Bronchial epithelial cell (primary cell): ENCODE measurements around the gene SLC1A4. TPM values are rescaled to one million over a fixed set of nuclear protein-coding genes. Genes with fewer than 3 reads are reported as not detected.

Experiments
- DNase-seq: peaks from one replicate; pipeline ENCODE4 v3.0.0-alpha.2; 2010; ENCODE audit warnings: low read depth
- FAIRE-seq: peaks from 2 replicates; lab custom pipeline; 2011; peaks lifted over from hg19 to GRCh38; lab: Jason Lieb, UNC
- H3K27me3 ChIP-seq: 2 replicates; pipeline ENCODE4 v1.5.1; 2011; ENCODE audit warnings: low read length; ENCODE audit not compliant: control insufficient read depth, insufficient read depth
- H3K36me3 ChIP-seq: 2 replicates; pipeline ENCODE4 v1.5.1; 2011; ENCODE audit warnings: low read length; ENCODE audit not compliant: control insufficient read depth, insufficient read depth
- H3K4me3 ChIP-seq: 2 replicates; pipeline ENCODE4 v1.5.1; 2011; ENCODE audit warnings: mild to moderate bottlenecking, low read depth, low read length, control low read depth
- total RNA-seq: library from RNA; depleted of rRNA; stranded (reverse); fragments of >200 nt; gene quantifications from 2 replicates; pipeline ENCODE4 v1.2.1, GENCODE V29; 2014
- TF ChIP-seq, protein P1 (sequence below): IDR thresholded peaks from 2 replicates; pipeline ENCODE4 v1.5.1; 2011; ENCODE audit warnings: mild to moderate bottlenecking, moderate library complexity, low read length, control low read depth, inconsistent platforms; ENCODE audit not compliant: insufficient read depth, severe bottlenecking

The SLC1A4 gene
- total RNA-seq, 1 donor from 2014 or later, result 26.3 TPM

DNA sequence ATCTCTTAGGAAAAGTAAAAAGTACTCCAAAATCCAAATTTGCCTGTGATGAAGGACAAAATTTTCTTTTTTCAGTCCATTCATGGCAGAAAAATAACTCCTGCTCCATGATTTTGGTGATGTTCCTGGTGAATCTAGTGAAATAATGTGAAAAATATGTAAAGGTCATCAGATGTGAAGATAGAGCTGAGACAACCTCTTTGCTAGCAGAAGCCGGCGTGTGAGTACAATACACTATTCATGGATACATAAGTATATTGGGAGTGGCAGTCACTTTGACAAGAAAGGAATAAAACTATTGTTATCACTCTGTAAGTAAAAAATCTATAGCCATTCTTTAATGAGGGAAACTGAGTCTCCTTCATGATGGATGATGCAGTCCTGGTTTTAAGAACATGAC is 6.3 kb upstream of the SLC1A4 start:
- DNase-seq (no peak), FAIRE-seq (no peak)
- Histone ChIP-seq H3K4me3 (no peak overlapping the region), H3K27me3 (no peaks in the 10 kb centered on the region), H3K36me3 (no peaks in the 10 kb centered on the region)
- TF ChIP-seq, protein P1, sequence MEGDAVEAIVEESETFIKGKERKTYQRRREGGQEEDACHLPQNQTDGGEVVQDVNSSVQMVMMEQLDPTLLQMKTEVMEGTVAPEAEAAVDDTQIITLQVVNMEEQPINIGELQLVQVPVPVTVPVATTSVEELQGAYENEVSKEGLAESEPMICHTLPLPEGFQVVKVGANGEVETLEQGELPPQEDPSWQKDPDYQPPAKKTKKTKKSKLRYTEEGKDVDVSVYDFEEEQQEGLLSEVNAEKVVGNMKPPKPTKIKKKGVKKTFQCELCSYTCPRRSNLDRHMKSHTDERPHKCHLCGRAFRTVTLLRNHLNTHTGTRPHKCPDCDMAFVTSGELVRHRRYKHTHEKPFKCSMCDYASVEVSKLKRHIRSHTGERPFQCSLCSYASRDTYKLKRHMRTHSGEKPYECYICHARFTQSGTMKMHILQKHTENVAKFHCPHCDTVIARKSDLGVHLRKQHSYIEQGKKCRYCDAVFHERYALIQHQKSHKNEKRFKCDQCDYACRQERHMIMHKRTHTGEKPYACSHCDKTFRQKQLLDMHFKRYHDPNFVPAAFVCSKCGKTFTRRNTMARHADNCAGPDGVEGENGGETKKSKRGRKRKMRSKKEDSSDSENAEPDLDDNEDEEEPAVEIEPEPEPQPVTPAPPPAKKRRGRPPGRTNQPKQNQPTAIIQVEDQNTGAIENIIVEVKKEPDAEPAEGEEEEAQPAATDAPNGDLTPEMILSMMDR, result no peak

DNA sequence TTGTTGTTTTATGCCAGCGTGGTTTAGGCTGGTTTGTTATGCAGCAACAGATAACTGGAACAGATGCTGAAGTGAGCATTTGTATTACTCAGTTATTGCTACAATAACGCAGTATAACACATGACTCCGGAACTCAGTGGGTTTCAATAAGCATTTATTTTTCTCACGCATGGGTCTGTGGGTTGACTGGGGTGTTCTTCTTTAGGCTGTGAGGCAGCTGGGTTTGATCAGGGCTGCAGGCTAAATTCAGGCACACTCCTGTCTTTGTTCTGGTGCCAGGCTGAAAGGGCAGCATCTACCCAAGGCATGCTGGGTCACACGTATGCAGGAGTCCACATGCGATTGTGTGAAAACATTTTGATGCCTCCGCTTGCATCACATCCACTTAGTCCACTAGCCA is 3.8 kb upstream of the SLC1A4 start:
- TF ChIP-seq, protein P1, result no peak
- DNase-seq, result no peak
- no peak for FAIRE-seq
- Histone ChIP-seq H3K36me3 (no peaks in the 10 kb centered on the region), H3K27me3 (peaks cover 4% of the 10 kb centered on the region), H3K4me3 (no peak overlapping the region)

DNA sequence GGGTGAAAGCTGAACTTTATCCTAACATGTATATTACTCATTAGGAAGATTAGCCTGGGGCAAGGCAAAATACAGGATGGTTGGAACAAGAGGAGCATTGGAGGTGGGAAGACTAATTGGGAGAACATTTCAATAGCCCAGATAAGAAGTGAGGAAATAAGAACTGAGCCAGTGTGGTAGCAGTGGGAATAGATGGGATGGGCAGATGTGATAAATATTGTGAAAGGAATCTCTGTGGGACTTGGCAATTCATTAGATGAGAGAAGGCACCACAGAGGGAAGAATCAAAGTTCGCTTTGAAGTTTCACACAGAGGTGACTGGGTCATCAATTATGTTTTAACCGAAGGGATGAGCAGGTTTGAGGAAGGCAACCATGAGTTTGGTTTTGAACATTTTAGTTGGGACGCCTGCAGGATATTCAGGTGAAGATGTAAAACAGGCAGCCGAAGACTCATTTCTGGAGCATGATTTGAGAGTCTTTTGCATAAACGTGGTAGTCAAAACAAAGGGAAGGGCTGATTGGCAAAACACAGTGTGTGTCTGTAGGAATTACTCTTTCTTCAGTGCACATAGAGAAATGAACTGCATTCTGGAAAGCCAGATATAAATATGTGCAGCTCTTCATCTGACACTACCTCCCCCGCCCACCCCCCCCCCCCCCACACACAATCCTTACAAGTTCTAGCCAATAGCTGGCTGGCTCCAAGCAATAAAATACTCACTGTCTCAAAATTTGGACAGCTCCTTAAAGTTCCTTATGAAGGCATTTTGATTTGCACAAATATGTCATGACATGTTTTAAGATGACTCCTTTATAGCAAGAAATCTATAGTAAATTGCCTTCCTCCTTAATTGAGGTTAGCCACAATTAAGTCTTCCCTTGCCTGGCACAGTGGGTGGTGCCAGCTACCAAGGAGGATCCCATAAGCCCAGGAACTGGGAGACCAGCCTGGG is 1.9 kb upstream of the SLC1A4 start:
- FAIRE-seq (no peak), DNase-seq (peak; percentile 72)

DNA sequence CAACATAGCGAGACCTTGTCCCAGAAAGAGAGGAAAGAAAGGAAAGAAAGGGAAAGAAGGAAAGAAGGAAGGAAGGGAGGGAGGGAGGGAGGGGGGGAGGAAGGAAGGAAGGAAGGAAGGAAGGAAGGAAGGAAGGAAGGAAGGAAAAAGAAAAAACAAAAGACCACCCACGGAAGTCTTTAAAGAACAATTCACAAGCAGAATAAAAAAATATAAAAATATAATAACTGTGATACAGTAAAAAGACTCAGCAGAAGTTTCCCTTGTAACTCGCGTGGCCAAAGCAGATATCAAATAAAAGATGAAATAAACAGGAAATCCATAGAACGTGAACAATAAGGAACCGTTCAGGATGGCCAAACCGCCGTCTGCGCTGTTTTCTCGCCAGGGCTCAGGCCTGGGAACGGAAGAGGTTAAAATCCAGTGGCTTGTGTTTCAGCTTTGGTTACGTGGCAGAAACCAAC is 1.2 kb upstream of the SLC1A4 start:
- TF ChIP-seq, protein P1, result no peak
- no peak for FAIRE-seq

More for the DNA sequence above, 1.9 kb upstream of the SLC1A4 start:
- TF ChIP-seq, protein P1, result no peak
- Histone ChIP-seq H3K36me3 (no peaks in the 10 kb centered on the region), H3K4me3 (peak overlapping the region; percentile 74), H3K27me3 (peaks cover 6% of the 10 kb centered on the region)

DNA sequence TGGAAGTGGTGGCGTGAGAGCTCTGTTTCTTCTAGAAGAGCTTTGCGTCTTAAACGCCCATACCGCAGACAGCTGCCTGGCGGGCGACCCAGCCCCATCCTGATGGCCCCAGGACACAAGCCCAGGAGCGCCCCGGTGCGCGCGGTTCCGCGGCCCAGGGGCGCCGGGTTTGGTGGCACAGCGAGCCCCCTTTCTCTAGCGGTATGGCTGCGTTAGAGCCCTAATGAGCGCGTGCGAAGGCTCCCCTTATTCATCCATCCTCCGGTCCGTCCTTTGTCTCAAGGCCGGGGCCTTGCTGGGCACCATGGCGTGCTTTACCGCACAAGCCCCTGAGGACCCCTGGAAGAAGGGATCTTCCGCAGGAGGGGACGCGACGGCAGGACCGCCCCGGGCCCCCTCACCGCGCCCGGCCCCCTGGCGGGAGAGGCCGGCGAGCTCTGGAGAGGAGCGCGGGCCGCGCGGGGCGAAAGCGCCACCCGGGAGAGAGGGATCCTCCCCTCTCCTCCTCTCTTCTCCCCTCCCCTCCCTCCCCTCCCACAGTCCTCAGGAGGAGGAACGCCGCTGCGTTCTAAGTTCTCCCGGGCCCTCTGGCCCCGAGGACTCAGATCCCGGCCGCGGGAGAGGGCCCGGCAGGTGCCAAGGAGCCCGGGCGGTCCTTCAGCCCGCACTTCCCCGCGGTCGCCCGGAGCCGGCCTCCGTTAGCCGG is 626 bp upstream of the SLC1A4 start:
- no peak for FAIRE-seq
- Histone ChIP-seq H3K36me3 (no peaks in the 10 kb centered on the region), H3K4me3 (peak overlapping the region; percentile 74), H3K27me3 (peaks cover 6% of the 10 kb centered on the region)
- TF ChIP-seq, protein P1, result peak; percentile 40
- peak; percentile 53 for DNase-seq

More for the DNA sequence above, 1.2 kb upstream of the SLC1A4 start:
- DNase-seq, result peak; percentile 72
- H3K4me3 ChIP-seq, result peak overlapping the region; percentile 74
- peaks cover 6% of the 10 kb centered on the region for H3K27me3 ChIP-seq
- no peaks in the 10 kb centered on the region for H3K36me3 ChIP-seq
